Islet of Langerhans (tissue), 1 donor: ENCODE measurements around the gene RHOG.
A peak's percentile ranks its signal among the peaks of the same experiment; 100 is the strongest.
"Not testable (repeated sequence)": the region's sequence is repeated elsewhere in the genome, so short reads cannot be mapped to it uniquely, and the experiment has no call there.

ENCODE experiments used
- FAIRE-seq: peaks from one replicate; lab custom pipeline; 2011; peaks lifted over from hg19 to GRCh38; lab: Jason Lieb, UNC

RHOG gene

DNA sequence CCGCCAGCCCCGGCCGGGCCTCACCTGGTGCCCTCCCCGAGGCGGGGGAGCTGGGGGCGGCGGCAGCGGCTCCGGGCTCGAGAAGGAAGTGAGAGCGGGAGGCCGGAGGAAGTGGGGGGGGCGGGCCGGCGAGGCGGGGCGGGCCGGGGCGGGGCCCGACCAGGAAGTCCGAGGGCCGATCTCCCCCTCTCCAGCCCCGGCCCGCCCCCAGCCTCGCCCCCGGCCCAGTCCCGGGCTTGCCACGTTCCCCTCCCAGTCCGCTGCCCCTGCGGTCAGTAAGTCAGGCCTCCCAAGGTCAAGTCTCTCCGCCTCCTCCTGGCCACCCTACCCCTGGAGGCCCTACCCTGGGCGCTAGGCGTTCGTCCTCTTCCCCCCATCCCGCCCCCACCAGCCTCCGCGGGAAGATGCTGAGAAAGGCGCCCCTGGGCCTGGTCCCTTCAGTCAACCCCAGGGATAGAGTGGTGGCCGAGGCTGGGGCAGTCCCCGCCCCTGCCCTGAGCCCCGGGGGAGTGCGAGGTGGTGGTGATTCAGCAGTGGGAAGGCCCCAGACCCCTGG, at the start of gene RHOG:
Gene RHOG, minus strand, starts transcription at position 90 of the 556 bp plus-strand sequence. CDS start 12,821 bp downstream, outside the sequence.
- FAIRE-seq: no peak

DNA sequence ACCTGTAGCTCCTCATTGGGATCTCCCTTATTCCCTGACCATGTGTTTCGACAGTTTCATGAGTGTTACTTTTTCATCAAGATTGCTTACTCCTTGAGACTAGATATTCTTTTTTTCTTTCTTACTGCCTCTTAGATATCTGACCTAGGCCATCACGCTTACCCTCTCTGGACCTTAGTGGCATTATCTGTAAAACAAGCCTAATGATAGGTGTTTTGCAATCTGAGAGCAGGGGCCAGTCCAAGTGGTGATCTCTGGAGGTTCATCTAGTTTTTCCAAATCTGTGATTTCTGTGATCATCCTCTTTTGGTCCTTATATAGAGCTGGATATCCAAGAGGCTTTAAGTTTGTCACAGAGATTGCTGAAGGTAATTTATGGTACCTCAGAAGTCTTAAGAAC, 49.3 kb upstream of the RHOG start:
- no peak for FAIRE-seq

DNA sequence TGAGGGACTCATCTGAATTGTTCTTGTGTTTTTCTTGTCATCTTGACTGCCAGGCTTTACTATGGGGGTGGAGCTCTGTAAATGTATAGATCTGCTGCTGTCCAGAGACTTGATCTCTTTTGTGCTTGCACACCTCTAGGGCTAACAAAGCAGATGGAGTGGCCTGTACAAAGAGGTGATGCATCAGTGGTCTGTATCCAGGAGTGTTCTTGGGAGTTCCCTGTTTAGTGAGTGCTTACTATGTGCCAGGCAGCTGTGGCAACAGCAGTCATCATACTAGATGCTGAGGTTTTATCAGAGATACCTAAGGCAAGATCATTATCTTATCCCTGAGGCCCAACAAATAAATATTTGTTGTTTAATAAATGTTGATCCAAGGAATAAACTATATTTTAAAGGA, 48.1 kb upstream of the RHOG start:
- FAIRE-seq: no peak

DNA sequence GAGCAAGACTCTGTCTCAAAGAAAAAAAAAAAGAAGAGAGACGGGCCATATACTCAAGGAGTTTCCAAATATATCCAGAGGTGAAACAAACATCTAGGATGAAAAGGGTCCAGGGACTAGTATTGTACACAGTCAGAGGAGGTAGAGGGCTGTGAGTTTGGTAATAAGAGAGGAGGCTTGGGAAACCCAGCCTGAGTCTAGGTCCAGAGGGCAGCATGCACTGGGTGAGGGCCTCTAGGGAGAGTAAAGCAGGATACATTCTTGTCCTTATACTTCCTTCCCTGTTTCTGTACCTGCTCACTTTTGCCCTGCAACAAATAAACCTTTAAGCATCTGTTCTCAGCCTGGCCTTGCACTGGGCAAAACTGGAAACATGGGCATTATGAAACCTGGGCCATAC, 46.2 kb upstream of the RHOG start:
- no peak for FAIRE-seq

DNA sequence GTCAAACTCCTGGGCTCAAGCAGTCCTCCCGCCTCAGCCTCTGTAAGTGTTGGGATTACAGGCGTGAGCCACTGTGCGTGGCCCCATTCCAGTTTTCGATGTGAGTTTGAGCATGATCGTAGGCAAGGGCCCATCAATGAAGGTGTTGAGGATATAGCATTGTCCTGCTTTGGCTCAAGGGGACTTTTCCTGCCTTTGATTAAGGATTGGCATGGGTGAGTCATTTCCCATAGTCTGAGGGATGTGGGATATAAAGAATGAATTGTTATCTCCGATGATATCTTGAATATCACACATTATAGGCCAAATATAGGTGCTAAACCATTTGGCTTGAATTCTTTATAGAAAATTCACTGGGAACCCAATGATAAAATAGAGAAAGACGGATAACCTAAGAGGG, 45.1 kb upstream of the RHOG start:
- no peak for FAIRE-seq

DNA sequence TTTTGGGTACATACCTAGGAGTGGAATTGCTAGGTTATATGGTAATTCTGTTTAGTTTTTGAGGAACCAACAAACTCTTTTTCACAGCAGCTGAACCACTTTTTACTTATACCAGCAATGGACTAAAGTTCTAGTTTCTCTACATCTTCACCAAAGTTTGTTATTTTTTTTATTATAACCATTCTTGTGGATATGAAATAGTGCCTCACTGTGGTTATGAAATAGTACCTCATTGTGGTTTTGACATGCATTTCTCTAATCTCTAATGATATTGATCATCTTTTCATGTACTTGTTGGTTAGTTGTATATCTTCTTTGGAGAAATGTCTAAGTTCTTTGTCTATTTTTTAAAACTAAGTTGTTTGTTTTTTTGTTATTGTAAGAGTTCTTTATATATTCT, 41.9 kb upstream of the RHOG start:
- no peak for FAIRE-seq

DNA sequence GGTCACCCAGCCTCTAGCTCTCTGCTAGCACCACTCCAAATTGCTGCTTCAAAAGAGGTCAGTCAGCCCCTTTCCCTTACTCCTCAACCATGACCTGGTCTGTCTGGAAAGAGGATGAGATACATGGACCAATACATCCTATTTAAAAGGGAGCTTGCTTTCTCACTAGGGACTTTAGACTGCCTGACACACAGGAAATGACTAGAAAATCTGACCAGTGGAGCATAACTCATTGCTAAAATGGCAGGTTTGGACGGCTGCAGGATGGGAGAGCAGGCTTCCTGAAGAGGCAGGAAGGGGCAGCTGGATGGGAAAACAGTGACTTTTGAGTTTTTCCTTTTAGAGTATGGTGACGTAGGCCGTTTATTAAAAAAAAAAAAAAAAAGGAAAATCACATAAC, 40.0 kb upstream of the RHOG start:
- peak; percentile 90 for FAIRE-seq

DNA sequence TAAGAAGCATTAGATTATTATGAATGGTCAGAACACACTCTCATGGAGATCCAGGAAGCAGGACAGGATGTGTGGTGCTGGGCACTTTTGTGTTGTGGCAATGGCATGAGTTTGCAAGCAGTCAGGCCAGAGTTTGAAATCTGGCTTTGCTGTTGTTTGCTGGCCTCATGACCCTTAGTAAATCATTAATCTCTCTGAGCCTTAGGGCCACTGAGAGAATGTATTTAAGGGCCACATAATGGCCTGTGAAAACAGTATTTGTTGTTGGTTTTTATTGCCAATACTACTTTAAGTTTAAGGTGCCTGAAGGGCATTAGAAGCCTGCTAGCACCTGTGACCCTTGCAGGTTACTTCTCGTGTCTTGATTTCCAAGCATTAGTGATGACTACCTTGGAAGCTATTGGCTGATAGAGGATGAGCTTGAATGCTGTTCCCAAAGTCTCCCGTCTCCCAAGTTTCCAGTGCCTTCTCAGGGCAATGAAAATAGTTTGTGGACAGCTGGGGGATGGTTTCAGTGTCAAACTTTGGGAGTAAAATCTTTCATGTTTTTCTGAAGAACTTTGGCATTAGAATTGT, 39.3 kb upstream of the RHOG start:
- no peak for FAIRE-seq

DNA sequence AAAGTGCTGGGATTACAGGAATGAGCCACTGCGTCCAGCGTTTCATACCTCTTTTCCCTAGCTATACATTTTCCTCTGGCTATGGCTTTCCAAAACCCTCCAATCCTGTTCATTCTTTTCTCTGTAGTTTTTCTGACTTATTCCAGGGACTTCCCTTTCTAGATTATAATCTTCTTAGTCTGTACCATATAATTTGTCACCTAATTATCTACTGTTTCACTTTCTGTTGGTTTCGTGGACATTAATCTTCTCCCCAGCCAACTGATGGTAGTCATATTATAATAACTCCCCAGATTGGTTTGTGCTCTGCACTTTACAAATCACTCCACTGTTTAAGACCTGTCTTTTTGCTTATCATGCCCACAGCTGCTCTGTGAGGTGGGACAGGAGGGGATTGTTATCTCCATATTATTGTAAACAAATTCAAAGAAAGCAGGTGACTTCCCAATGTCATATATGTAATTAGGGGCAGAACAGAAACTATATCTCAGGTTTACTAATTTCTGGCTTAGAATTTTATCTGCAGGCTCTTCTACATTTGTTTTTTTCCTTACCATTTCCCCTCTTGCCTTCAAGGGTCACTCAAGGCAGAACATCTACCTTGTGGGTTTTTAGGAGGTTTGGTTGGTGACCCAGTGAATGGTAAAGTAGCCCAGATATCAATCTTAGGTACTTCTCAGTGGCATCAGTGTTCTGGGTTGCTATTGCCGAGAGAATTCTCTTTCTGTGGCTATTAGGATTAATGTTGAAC, 38.6 kb upstream of the RHOG start:
- no peak for FAIRE-seq

DNA sequence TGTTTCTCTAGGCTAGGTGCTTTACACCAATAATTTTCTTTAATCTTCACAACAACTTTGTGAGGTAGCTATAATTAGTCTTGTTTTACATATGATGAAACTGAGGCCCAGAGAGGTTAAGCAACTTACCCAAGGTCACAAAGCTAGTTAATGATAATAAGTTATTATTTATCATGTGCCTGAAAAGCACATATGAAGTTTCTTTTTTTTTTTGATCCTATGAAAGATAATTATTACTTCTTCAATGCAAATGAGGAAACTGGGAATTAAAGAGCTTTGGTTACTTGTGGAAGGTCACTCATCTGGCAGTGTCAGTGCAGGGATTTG, 37.5 kb upstream of the RHOG start:
- no peak for FAIRE-seq

DNA sequence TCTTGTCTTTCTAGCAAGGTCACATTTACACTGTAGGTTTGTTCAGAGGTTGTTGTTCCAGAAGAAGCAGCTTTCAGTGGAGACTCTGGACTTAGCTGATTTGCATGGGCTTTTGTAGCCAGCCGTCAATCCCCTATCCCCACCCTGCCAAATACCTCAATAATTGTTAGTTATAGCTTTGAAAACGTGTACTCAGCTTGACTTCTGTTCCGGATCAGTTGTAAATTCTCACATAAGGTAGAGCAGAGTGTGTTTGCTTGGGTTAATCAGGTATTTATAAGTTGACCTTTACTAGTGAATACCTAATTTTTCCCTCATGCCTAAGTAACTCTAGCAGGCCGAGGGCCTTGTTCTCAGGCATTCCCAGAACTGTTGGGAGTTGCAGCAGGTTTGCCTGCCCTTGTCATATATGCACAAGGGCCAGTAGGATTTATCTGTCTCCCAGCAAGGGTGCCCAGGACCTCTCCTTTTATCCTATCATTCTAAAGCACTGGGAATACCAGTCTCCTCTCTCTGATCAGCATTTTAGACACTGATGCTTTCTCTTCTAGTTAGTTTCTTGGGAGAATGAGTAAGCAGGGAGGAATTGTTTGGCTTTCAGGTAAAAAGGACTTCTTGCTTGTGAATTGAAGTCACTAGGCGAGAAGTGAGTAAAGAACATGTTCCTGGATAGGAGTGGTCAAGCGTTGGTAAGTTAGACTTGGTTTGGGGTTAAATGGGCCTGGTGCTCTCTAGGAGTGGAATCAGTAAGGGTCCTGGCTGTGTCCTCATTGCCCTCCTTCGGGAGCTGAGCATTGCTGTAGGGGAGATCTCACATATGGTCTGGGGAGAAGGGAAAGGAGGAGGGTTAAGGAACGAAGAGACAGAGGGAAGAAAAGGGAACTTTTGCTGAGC, 36.9 kb upstream of the RHOG start:
- no peak for FAIRE-seq

DNA sequence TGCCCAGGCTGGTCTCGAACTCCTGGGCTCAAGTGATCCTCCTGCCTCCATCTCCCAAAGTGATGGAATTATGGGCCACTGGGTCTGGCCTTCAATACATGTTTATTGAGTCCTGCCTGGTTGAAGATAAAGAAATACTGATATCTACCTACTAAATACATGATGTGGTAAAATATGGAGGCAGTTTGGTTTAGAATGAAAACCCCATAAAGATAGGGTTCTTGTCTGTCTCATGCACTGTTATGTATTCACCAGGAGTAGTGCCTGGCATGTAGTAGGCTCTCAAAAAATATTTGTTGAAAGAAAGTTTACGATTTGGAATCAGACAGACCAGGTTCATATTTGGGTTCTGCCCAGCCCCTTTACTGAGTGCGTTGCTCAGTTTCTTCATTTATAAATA, 35.9 kb upstream of the RHOG start:
- no peak for FAIRE-seq

DNA sequence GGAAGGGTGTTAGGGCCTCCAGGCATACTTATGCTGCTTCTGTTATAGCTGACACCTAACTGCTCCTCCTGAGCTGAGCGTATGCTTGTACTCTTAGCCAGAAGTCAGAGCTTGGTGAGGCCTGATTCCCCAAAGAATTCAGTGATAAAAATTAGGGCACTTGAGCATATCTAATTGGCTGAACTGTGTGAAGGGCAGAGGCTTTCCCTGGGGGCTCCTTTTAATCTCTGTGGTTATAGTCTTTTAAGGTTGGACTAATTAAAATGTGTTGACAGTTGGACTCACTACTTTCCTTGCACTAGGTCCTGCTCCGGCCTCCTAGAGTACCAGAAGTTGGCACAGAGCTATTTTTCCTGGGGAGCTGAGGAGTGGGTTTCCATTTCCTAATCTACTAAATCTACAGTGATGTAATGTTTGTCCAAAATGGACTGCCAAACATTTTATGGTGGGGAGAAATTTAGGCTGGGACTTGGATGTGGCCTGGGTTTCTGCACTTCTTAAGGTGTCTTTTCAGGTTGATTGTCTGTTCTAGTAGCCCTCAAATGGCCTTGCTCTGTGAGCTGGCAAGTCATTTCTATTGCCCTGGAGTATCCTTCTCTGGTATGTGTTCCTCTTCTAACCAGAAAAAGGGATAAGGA, 33.1 kb upstream of the RHOG start:
- FAIRE-seq: no peak

DNA sequence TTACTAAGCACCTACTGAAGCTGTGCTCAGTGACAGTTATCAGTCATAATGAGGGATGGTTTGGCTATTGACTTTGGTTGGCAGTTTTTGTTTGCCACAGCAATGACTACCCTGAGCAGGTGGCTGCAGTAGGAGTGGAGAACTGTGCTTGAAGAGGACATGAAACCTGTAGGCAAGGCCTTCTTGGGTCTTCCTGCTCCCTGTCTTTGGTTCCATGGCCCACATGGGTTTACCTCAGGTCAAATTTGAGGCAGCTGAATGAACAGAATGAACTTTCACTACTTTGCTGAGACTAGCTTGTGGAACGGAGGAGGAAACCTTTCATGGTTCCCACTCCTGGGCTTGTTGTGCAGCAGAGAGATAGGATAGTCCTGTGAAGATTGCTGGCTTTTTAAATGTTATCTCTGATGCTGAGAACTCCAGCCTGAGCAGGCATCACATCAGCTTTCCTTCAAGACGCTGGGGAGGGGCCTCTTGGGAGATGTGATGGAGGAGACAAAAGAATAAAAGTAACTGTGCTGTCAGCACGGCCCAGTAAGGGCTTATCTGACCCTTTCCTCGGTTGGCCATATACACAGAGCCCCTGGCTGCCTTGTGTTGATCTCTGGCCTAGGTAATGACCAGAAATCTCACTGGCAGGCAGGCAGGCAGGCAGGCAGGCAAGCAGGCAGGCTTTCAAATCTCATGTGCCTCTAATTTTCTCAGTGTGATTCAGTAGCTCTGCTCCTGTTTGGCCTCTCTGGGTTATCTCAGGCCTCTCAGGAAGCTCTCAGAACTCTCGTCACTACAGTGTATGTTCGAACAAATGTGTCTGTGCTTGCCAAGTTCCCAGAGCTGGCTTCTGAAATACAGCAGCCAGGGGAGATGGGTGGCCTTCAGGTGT, 26.7 kb upstream of the RHOG start:
- no peak for FAIRE-seq

DNA sequence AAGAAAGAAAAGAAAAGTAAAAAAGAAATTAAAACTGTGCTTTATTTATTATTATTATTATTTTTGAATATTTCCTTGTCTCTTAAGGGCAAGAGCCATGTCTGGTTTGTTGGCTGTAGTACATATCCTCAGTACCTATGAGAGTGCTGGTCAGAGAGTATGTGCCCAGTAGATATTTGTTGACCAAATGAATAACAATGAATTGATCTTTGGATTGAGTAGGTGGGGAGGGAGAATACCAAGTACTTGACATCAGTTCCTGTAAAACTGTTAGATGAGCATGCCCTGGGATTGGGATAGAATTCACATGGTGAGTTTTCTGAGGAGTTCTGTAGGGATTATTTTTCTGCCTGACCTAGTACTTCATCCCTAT, 26.1 kb upstream of the RHOG start:
- FAIRE-seq: no peak

DNA sequence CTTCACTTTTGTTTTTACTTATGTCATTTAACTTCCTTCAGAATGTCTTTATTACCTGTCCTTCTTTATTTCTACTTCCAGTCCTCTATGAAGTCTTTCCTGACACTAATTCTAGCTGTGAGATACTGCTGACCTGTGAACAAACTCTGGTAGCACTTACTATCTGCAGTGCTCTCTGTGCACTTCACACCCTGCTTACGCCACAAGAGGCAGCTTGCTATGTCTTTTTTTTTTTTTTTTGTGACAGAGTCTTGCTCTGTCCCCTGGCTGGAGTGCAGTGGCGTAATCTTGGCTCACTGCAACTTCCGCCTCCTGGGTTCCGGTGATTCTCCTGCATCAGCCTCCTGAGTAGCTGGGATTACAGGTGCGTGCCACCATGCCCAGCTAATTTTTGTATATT, 25.4 kb upstream of the RHOG start:
- FAIRE-seq: no peak

DNA sequence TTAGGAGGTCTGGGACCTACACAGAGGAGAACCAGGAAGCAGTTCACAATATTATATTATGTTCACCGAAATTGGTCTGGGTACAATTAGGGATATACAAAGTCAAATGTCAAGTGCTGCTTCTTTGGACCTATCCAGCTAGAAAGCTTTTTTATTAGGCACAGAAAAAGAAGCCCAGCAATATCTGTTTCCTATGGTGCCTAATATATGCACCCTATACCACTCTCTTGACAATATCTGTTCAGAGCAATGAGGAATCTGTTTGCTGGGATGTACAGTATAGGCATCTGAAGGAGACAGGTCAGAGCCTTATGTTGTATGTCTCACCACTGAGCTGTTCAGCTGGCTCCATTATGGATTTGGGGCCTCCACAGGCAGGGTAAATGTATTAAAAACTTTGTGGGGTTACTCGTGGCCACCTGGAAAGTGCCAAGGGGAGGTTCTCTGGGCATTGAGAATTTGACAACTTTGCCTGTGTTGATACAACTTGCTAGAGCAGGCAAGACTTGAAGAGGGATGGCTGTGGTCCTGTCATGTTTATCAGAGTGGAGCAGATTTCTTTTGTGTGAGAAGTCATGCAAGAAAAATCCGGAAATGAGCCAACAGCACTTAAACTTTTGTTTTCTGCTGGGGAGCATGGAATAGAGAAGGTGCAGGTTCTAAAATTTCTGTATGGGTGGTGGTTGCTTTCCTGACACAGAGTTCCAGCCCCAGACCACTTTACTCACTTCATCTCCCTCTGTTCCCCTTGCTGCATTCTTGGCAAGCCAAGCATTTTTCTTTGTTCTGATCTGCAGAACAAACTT, 24.8 kb upstream of the RHOG start:
- no peak for FAIRE-seq

DNA sequence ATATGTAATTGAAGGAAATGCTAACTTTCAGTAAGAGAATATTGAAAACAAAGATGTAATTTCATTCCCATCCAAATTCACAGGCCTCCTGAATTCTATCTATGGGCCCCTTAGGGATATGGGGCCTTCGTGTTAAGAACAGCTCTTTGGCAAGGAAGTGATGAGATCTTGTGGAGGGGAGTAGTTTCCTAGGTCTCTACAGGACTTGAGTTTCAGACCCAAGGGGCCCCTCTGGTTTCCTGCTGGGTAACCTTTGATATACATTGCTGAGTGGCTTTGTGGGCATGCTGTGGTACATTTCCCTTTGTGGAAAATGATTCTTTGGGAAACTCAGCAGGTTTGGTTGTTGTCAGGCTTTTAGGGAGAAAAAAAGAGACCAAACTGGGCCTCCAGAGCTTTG, 20.9 kb upstream of the RHOG start:
- no peak for FAIRE-seq

DNA sequence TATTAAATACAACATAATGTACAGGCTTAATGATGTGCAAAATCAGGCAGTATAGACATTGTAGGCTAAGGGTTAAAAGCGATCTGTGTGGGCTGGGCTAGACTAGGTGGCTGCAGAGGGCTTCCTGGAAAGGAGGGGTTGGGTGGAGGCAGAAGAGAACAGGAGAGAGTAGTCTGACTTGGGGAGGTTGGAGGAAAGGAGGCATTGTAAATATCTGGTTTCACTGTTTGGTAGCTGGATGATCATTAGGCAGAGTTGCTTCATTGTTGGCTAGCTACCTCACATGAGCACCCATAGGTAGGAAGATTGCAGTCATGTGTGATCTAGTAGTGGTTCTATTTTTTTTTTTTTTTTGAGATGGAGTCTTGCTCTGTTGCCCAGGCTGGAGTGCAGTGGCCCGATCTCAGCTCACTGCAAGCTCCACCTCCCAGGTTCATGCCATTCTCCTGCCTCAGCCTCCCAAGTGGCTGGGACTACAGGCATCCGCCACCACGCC, 20.2 kb upstream of the RHOG start:
- FAIRE-seq: not testable (repeated sequence)

DNA sequence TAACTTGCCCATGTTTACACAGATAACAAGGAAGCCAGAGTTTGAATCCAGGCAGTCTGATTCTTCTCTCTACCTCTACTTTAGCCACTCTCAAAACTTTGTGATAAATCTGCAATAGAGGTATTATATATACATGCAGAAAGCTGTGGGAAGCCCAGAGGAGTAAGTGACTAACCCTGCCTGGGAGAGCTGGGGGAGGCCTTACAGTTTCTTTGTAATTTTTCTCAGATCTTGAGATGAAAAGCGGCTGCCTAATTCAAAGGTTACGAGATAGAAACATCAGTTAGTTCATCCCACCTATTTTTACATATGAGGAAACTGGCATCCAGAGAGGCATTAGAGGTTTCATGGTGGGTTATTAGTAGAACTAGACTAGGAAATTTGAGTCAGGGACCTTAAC, 19.6 kb upstream of the RHOG start:
- FAIRE-seq: no peak
